Epithelial cell of proximal tubule (primary cell): ENCODE results near the gene RICTOR. TPM values are rescaled to one million over a fixed set of nuclear protein-coding genes. Genes with fewer than 3 reads are reported as not detected.

Experiments
- DNase-seq: peaks from one replicate; pipeline ENCODE4 v3.0.0-alpha.2; 2011; ENCODE audit warnings: low read depth
- H3K4me3 ChIP-seq: 2 replicates; pipeline ENCODE4 v1.5.1; 2011; ENCODE audit warnings: low read depth, mild to moderate bottlenecking, low read length
- total RNA-seq: library from RNA; depleted of rRNA; stranded (reverse); fragments of >200 nt; gene quantifications from 2 replicates; pipeline ENCODE4 v1.2.3, GENCODE V29; 2015
- TF ChIP-seq, protein P1 (sequence below): conservative IDR thresholded peaks from 2 replicates; pipeline ENCODE4 v1.5.1; 2012; ENCODE audit warnings: low read depth, mild to moderate bottlenecking, low read length

Gene RICTOR
- total RNA-seq, 1 donor from 2014 or later: 13.8 TPM

- TF ChIP-seq, protein P1, sequence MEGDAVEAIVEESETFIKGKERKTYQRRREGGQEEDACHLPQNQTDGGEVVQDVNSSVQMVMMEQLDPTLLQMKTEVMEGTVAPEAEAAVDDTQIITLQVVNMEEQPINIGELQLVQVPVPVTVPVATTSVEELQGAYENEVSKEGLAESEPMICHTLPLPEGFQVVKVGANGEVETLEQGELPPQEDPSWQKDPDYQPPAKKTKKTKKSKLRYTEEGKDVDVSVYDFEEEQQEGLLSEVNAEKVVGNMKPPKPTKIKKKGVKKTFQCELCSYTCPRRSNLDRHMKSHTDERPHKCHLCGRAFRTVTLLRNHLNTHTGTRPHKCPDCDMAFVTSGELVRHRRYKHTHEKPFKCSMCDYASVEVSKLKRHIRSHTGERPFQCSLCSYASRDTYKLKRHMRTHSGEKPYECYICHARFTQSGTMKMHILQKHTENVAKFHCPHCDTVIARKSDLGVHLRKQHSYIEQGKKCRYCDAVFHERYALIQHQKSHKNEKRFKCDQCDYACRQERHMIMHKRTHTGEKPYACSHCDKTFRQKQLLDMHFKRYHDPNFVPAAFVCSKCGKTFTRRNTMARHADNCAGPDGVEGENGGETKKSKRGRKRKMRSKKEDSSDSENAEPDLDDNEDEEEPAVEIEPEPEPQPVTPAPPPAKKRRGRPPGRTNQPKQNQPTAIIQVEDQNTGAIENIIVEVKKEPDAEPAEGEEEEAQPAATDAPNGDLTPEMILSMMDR: no peak
- no peak overlapping the region for H3K4me3 ChIP-seq
- no peak for DNase-seq
Measured at GRCh38 chr5:38985909-38986452, 88.2 kb downstream of the RICTOR start.

DNA sequence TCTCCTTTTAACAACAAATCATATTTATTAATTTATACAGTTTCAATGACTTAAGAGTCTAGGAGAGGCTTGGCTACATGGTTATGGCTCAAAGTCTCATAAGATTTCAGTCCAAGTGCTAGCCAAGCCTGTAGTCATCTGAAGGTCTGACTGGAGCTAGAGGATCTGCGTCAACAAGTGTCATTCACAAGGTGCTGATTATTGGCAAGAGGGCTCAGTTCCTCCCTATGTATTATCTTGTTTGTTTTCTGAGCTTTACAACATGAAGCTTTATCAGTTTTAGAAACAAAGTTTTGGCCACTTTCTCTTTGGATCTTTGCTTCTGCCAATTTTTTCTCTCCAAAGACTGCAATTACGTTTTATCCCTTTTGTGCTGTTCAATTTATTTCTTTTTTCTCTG, 94.7 kb downstream of the RICTOR start:
- no peak for DNase-seq
- TF ChIP-seq, protein P1: no peak
- H3K4me3 ChIP-seq: no peak overlapping the region

DNA sequence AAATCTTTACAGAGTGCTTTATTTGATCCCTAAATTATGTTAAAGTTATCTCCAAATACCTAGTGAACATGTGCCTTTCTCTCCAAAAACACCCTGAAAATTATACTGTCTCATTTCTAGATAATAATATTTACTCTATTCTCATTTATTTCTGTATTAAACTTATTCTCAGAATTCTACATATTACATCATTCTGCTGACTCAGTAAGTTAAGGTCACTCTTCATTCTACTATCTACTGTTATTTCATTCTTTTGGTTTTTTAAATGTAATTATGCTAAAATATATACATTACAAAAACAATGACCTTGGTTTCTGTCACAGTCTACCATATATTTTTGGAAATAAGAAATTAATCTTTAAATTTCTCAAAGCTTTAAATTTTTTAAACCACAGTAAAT, 96.2 kb downstream of the RICTOR start:
- H3K4me3 ChIP-seq: no peak overlapping the region
- TF ChIP-seq, protein P1: no peak
- no peak for DNase-seq

- DNase-seq: no peak
- TF ChIP-seq, protein P1: no peak
- H3K4me3 ChIP-seq: no peak overlapping the region
Measured at GRCh38 chr5:38968665-38969064, 105.5 kb downstream of the RICTOR start.

DNA sequence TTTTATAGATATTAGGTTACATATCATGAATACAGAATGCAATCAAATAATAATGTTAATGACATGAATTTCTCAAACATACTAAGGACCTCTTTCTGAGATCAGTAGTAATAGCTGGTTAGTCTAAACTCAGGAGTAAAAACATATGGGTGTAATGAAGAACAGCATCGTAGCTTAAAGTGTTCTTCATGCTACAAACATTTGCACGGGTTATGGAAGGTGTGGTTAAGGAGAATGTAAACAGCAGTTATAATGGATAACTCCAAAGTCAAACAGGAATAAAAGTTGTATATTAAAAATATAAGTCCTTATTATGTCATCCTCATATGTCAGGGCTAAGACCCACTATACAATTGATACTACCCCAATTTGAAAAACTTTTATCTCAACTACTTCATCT, 112.5 kb downstream of the RICTOR start:
- TF ChIP-seq, protein P1: no peak
- no peak for DNase-seq
- H3K4me3 ChIP-seq: no peak overlapping the region

DNA sequence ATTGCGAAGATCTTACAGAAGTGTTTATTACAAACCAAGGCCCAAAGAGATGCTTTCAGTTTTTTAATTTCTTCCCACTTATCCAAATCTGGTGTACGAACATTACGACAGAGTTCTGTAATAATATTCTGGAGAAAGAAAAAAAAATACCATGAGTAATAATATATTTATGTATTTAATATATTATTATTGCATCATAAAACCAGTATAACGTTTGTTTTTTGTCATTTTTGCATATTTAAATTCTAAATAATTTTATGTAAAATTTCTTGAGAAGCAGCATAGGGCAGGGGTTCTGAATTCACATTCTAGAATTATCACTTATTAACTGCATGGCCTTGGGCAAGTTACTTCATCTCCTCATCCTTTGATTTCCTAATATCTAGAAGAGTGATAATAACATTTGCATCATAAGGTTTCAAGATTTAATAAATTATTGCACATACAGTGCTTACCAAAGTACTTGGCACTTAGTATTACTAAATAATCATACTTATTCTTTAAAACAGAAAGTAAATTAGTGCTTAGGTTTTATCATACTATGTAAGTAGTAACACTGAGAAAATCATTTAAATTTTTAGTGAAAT, 120.7 kb downstream of the RICTOR start:
- no peak overlapping the region for H3K4me3 ChIP-seq
- TF ChIP-seq, protein P1: no peak
- no peak for DNase-seq

DNA sequence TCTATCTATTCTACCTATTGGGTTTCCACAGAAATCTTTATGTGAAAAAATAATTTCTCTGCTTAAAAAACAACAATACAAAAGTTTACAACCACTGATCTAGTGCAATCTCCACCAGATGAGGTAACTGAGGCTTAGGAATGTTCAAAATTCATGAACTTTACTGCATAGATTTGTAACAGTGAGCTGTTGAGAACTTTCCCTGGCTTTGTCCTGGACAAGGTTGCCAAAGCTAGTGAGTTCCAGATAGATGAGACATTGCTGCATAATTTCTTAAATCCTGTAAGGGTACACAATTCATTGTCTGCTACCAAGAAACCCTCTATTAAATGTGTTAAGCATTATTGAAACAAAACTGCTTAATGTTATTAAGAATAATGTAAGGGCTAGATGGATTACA, 125.7 kb downstream of the RICTOR start:
- TF ChIP-seq, protein P1: no peak
- H3K4me3 ChIP-seq: no peak overlapping the region
- no peak for DNase-seq
